Dedifferentiated amniotic fluid mesenchymal stem cell (primary cell): Measurements from ENCODE around the gene MAPK4.

Experiments
- DNase-seq: peaks from one replicate; pipeline ENCODE4 v3.0.0-alpha.2; 2016; ENCODE audit errors: extremely low spot score

Gene MAPK4

GRCh38 chr18:50653402-50654093 is 93.7 kb downstream of the MAPK4 start:
- DNase-seq = no peak

GRCh38 chr18:50654211-50654610 is 94.3 kb downstream of the MAPK4 start:
- no peak for DNase-seq

GRCh38 chr18:50654658-50655550 is 95.0 kb downstream of the MAPK4 start:
- DNase-seq = no peak

- no peak for DNase-seq
Observed at GRCh38 chr18:50656396-50656795, 96.5 kb downstream of the MAPK4 start.

GRCh38 chr18:50656841-50657470 is 97.1 kb downstream of the MAPK4 start:
- DNase-seq = no peak

- DNase-seq = no peak
Observed at GRCh38 chr18:50658601-50659000, 98.7 kb downstream of the MAPK4 start.

GRCh38 chr18:50659091-50660003 is 99.5 kb downstream of the MAPK4 start:
- DNase-seq = no peak

- no peak for DNase-seq
Observed at GRCh38 chr18:50661013-50661412, 101.1 kb downstream of the MAPK4 start.

- DNase-seq = no peak
Observed at GRCh38 chr18:50662177-50662576, 102.3 kb downstream of the MAPK4 start.

- DNase-seq = no peak
Observed at GRCh38 chr18:50662775-50663383, 103.0 kb downstream of the MAPK4 start.

GRCh38 chr18:50663626-50664441 is 103.9 kb downstream of the MAPK4 start:
- DNase-seq = no peak

GRCh38 chr18:50665015-50665414 is 105.1 kb downstream of the MAPK4 start:
- no peak for DNase-seq

GRCh38 chr18:50665519-50665918 is 105.6 kb downstream of the MAPK4 start:
- DNase-seq = no peak

- DNase-seq = no peak
Observed at GRCh38 chr18:50666536-50666935, 106.6 kb downstream of the MAPK4 start.

GRCh38 chr18:50671376-50671775 is 111.5 kb downstream of the MAPK4 start:
- no peak for DNase-seq

- DNase-seq = no peak
Observed at GRCh38 chr18:50674307-50674980, 114.6 kb downstream of the MAPK4 start.

- DNase-seq = no peak
Observed at GRCh38 chr18:50675043-50675442, 115.2 kb downstream of the MAPK4 start.

GRCh38 chr18:50678651-50679050 is 118.8 kb downstream of the MAPK4 start:
- no peak for DNase-seq

- DNase-seq = no peak
Observed at GRCh38 chr18:50679056-50679455, 119.2 kb downstream of the MAPK4 start.

- DNase-seq = no peak
Observed at GRCh38 chr18:50679656-50680055, 119.8 kb downstream of the MAPK4 start.
